GM21529 (cell line): Measurements from ENCODE around the gene RTF2.
"Not testable (repeated sequence)": the region's sequence is repeated elsewhere in the genome, so short reads cannot be mapped to it uniquely, and the experiment has no call there.

Experiments used
- ATAC-seq: cut with Tn5 transposase; IDR thresholded peaks from one replicate; pipeline ENCODE4 v1.9.1; 2021; ENCODE audit not compliant: unreplicated experiment

Gene RTF2

GRCh38 chr20:56469077-56469449 lies 636 bp downstream of the RTF2 start:
- ATAC-seq: no peak

GRCh38 chr20:56483970-56484369 lies 15.5 kb downstream of the RTF2 start:
- ATAC-seq: no peak

- no peak for ATAC-seq
Measured at GRCh38 chr20:56487216-56487615, 18.8 kb downstream of the RTF2 start.

- ATAC-seq: no peak
Measured at GRCh38 chr20:56488566-56488965, 20.1 kb downstream of the RTF2 start.

GRCh38 chr20:56501116-56501515 lies 32.7 kb downstream of the RTF2 start:
- no peak for ATAC-seq

- no peak for ATAC-seq
Measured at GRCh38 chr20:56503916-56504315, 35.5 kb downstream of the RTF2 start.

- ATAC-seq: no peak
Measured at GRCh38 chr20:56504373-56505005, 36.1 kb downstream of the RTF2 start.

GRCh38 chr20:56506103-56506502 lies 37.7 kb downstream of the RTF2 start:
- no peak for ATAC-seq

GRCh38 chr20:56511926-56512325 lies 43.5 kb downstream of the RTF2 start:
- no peak for ATAC-seq

- no peak for ATAC-seq
Measured at GRCh38 chr20:56513161-56514150, 45.0 kb downstream of the RTF2 start.

GRCh38 chr20:56516631-56517030 lies 48.2 kb downstream of the RTF2 start:
- no peak for ATAC-seq

- ATAC-seq: no peak
Measured at GRCh38 chr20:56517211-56517610, 48.8 kb downstream of the RTF2 start.

- no peak for ATAC-seq
Measured at GRCh38 chr20:56517641-56518040, 49.2 kb downstream of the RTF2 start.

- ATAC-seq: no peak
Measured at GRCh38 chr20:56518126-56518525, 49.7 kb downstream of the RTF2 start.

- no peak for ATAC-seq
Measured at GRCh38 chr20:56518721-56519398, 50.4 kb downstream of the RTF2 start.

- no peak for ATAC-seq
Measured at GRCh38 chr20:56519551-56519950, 51.1 kb downstream of the RTF2 start.

GRCh38 chr20:56520180-56520579 lies 51.8 kb downstream of the RTF2 start:
- no peak for ATAC-seq

- ATAC-seq: not testable (repeated sequence)
Measured at GRCh38 chr20:56520746-56521354, 52.4 kb downstream of the RTF2 start.

- ATAC-seq: no peak
Measured at GRCh38 chr20:56522311-56522710, 53.9 kb downstream of the RTF2 start.

- not testable (repeated sequence) for ATAC-seq
Measured at GRCh38 chr20:56524444-56524843, 56.0 kb downstream of the RTF2 start, which contains the start of gene FAM209A. Gene FAM209A, plus strand, starts transcription at chr20:56524744. Its CDS starts 65 bp downstream, at chr20:56524809.

GRCh38 chr20:56527521-56527920 lies 59.1 kb downstream of the RTF2 start:
- ATAC-seq: no peak
